HepG2 (cell line): ENCODE results near the gene MRPL14. TPM values are rescaled to one million over a fixed set of nuclear protein-coding genes. Genes with fewer than 3 reads are reported as not detected.

ENCODE experiments used
- CBX1 ChIP-seq: IDR thresholded peaks from one replicate; pipeline ENCODE4 v1.6.1; 2016; ENCODE audit warnings: antibody characterized with exemption, low read depth
- CSRNP1 ChIP-seq: sonication (generic); formaldehyde crosslinking; IDR thresholded peaks from 2 replicates; pipeline ENCODE4 v1.8.1; 2023; ENCODE audit warnings: mild to moderate bottlenecking, missing genetic modification reagents
- ETV5 ChIP-seq: IDR thresholded peaks from 2 replicates; pipeline ENCODE4 v1.6.1; 2018; ENCODE audit warnings: missing biosample characterization, missing genetic modification reagents, inconsistent platforms, borderline replicate concordance
- FOXO4 ChIP-seq: sonication (generic); formaldehyde crosslinking; conservative IDR thresholded peaks from 2 replicates; pipeline ENCODE4 v1.8.1; 2023; ENCODE audit warnings: missing genetic modification reagents
- HNF1B ChIP-seq: sonication (generic); formaldehyde crosslinking; IDR thresholded peaks from 2 replicates; pipeline ENCODE4 v1.5.1; 2020; ENCODE audit warnings: mild to moderate bottlenecking, moderate library complexity, missing genetic modification reagents
- IRF2 ChIP-seq: IDR thresholded peaks from 2 replicates; pipeline ENCODE4 v1.6.1; 2018; ENCODE audit warnings: missing genetic modification reagents, missing compliant biosample characterization
- MYC ChIP-seq: sonication (generic); formaldehyde crosslinking; IDR thresholded peaks from 2 replicates; pipeline ENCODE4 v1.9.0; 2021; ENCODE audit warnings: missing genetic modification reagents, borderline replicate concordance
- POLR2G ChIP-seq: fragments of 200-400 bp; formaldehyde crosslinking; IDR thresholded peaks from 2 replicates; pipeline ENCODE4 v1.6.1; 2018; ENCODE audit warnings: mild to moderate bottlenecking, low read depth, low read length, moderate library complexity
- RFXAP ChIP-seq: sonication (generic); formaldehyde crosslinking; IDR thresholded peaks from 2 replicates; pipeline ENCODE4 v1.4.0; 2020; ENCODE audit warnings: missing genetic modification reagents, borderline replicate concordance
- TFDP2 ChIP-seq: sonication (generic); formaldehyde crosslinking; IDR thresholded peaks from 2 replicates; pipeline ENCODE4 v1.4.0; 2020; ENCODE audit warnings: missing genetic modification reagents
- ZBTB26 ChIP-seq: IDR thresholded peaks from 2 replicates; pipeline ENCODE4 v1.6.1; 2016; ENCODE audit warnings: missing compliant biosample characterization, missing genetic modification reagents, borderline replicate concordance
- ZBTB33 ChIP-seq: sonication (generic); formaldehyde crosslinking; IDR thresholded peaks from 2 replicates; pipeline ENCODE4 v1.4.0; 2020; ENCODE audit warnings: missing genetic modification reagents
- ZNF317 ChIP-seq: sonication (generic); formaldehyde crosslinking; IDR thresholded peaks from 2 replicates; pipeline ENCODE4 v1.5.0; 2020; ENCODE audit warnings: mild to moderate bottlenecking, missing genetic modification reagents
- ZNF562 ChIP-seq: sonication (generic); formaldehyde crosslinking; IDR thresholded peaks from 2 replicates; pipeline ENCODE4 v1.8.0; 2022; ENCODE audit warnings: missing genetic modification reagents, borderline replicate concordance
- ZNF691 ChIP-seq: sonication (generic); formaldehyde crosslinking; IDR thresholded peaks from 2 replicates; pipeline ENCODE4 v1.4.0; 2020; ENCODE audit warnings: missing genetic modification reagents, low read depth, mild to moderate bottlenecking, borderline replicate concordance
- ZNF766 ChIP-seq: sonication (generic); formaldehyde crosslinking; IDR thresholded peaks from 2 replicates; pipeline ENCODE4 v1.5.0; 2020; ENCODE audit warnings: missing genetic modification reagents, borderline replicate concordance
- ZSCAN21 ChIP-seq: sonication (generic); formaldehyde crosslinking; IDR thresholded peaks from 2 replicates; pipeline ENCODE4 v1.8.0; 2022; ENCODE audit warnings: mild to moderate bottlenecking, missing genetic modification reagents, moderate library complexity, borderline replicate concordance
- polyA plus RNA-seq, 8 experiments: library from polyadenylated mRNA; depleted of rRNA in 3 of 8; stranded (reverse) in 7 of 8; unstranded in 1 of 8; fragments of >200 nt; fragmentation: Illumina TruSeq in 4 of 8; extraction: Trizol in 4 of 8; gene quantifications; 2 replicates each; pipeline versions ENCODE4 v1.2.1 to v1.2.3, GENCODE V29; 2011 to 2016; ENCODE audit warnings: low read depth in 4 of 8, missing spikeins in 1 of 8, mixed read lengths in 1 of 8; ENCODE audit not compliant: insufficient read depth in 1 of 8
- total RNA-seq, 5 experiments: library from RNA; depleted of rRNA; stranded (reverse); fragments of >200 nt; fragmentation: Illumina TruSeq; extraction: Trizol; gene quantifications; 2 replicates each; pipeline ENCODE4 v1.2.3, GENCODE V29; 2016; ENCODE audit warnings: low read depth in 1 of 5

MRPL14 gene
- total and polyA plus RNA-seq, 2 of the 13 experiments (the other 11 are each of a cell fraction or from before 2014, with no cell fraction given): 157 to 178 TPM

- TF ChIP-seq ZBTB33: no peak; the same call in 1 of the 2 replicates
- TF ChIP-seq ETV5: peak; percentile 94; the same call in 1 of the 2 replicates
- TF ChIP-seq ZBTB26 (CRISPR knock-in tag): peak; percentile 54
- TF ChIP-seq RFXAP (CRISPR knock-in tag): peak; percentile 62
- peak; percentile 98 for TF ChIP-seq FOXO4 (CRISPR knock-in tag)
- TF ChIP-seq POLR2G: peak; percentile 77
- peak; percentile 23 for TF ChIP-seq CBX1
- TF ChIP-seq CSRNP1 (CRISPR knock-in tag): peak; percentile 88
- TF ChIP-seq ZNF562 (CRISPR knock-in tag): no peak
- peak; percentile 80; the same call in 1 of the 2 replicates for TF ChIP-seq IRF2 (CRISPR knock-in tag)
- peak; percentile 98 for TF ChIP-seq HNF1B (CRISPR knock-in tag)
- TF ChIP-seq TFDP2 (CRISPR knock-in tag): no peak
- 0 out of 2 replicates have a peak, but pooled peaks have one; percentile 55 for TF ChIP-seq ZNF766 (CRISPR knock-in tag)
- peak; percentile 89; the same call in 1 of the 2 replicates for TF ChIP-seq MYC (CRISPR knock-in tag)
- TF ChIP-seq ZNF691 (CRISPR knock-in tag): peak; percentile 79; the same call in 1 of the 2 replicates
- no peak for TF ChIP-seq ZSCAN21
- peak; percentile 90 for TF ChIP-seq ZNF317
Observed at GRCh38 chr6:44074813-44075646, 52.2 kb downstream of the MRPL14 start (continued).
